Activated T-helper 17 cell treated with anti-CD3 and anti-CD28 coated beads, Interleukin-2, amount 50 U/mL, for 72 hours (primary cell): ENCODE data around the gene C3orf22. TPM values are rescaled to one million over a fixed set of nuclear protein-coding genes. Genes with fewer than 3 reads are reported as not detected.
"Not testable (repeated sequence)": the region's sequence is repeated elsewhere in the genome, so short reads cannot be mapped to it uniquely, and the experiment has no call there.

Experiments
- ATAC-seq: fragments of 150-1000 bp; cut with Tn5 transposase; replicated peaks from 2 replicates; pipeline ENCODE4 v1.10.0; 2021; ENCODE audit warnings: mild to moderate bottlenecking, moderate library complexity
- H3K27ac Mint-ChIP-seq: one replicate; pipeline ENCODE4 v1.8.0; 2022; ENCODE audit warnings: mixed read lengths
- H3K27me3 Mint-ChIP-seq: one replicate; pipeline ENCODE4 v1.8.0; 2022; ENCODE audit warnings: mixed read lengths
- H3K36me3 Mint-ChIP-seq: one replicate; pipeline ENCODE4 v1.8.0; 2022; ENCODE audit warnings: low read depth, mild to moderate bottlenecking, mixed read lengths
- H3K4me1 Mint-ChIP-seq: one replicate; pipeline ENCODE4 v1.8.0; 2022; ENCODE audit warnings: mixed read lengths
- H3K4me3 Mint-ChIP-seq: one replicate; pipeline ENCODE4 v1.8.0; 2022; ENCODE audit warnings: mild to moderate bottlenecking, mixed read lengths
- H3K9me3 Mint-ChIP-seq: one replicate; pipeline ENCODE4 v1.8.0; 2022; ENCODE audit warnings: mixed read lengths
- total RNA-seq, 2 donors: library from RNA; stranded (reverse); gene quantifications; one replicate each; pipeline ENCODE4 v1.2.3, GENCODE V29; 2022

Gene C3orf22
- total RNA-seq, 2 donors from 2014 or later: not detected

- Mint-ChIP-seq H3K27me3 (peaks cover 6% of the 10 kb centered on the region), H3K9me3 (no peaks in the 10 kb centered on the region), H3K27ac (no peak overlapping the region), H3K4me3 (no peak overlapping the region), H3K36me3 (no peaks in the 10 kb centered on the region), H3K4me1 (no peaks in the 10 kb centered on the region)
- ATAC-seq: no peak
Observed at GRCh38 chr3:126541628-126542339, 16.9 kb downstream of the C3orf22 start.

GRCh38 chr3:126540951-126541627 is 17.6 kb downstream of the C3orf22 start:
- Mint-ChIP-seq H3K36me3 (no peaks in the 10 kb centered on the region), H3K4me1 (no peaks in the 10 kb centered on the region), H3K27me3 (peaks cover 6% of the 10 kb centered on the region), H3K9me3 (no peaks in the 10 kb centered on the region), H3K4me3 (no peak overlapping the region), H3K27ac (no peak overlapping the region)
- no peak for ATAC-seq

GRCh38 chr3:126540342-126540849 is 18.3 kb downstream of the C3orf22 start:
- Mint-ChIP-seq H3K4me3 (no peak overlapping the region), H3K36me3 (no peaks in the 10 kb centered on the region), H3K27me3 (peaks cover 6% of the 10 kb centered on the region), H3K9me3 (no peaks in the 10 kb centered on the region), H3K27ac (no peak overlapping the region), H3K4me1 (no peaks in the 10 kb centered on the region)
- ATAC-seq: no peak

- H3K4me1 Mint-ChIP-seq: no peaks in the 10 kb centered on the region
- no peaks in the 10 kb centered on the region for H3K9me3 Mint-ChIP-seq
- H3K27ac Mint-ChIP-seq: no peak overlapping the region
- H3K27me3 Mint-ChIP-seq: peaks cover 6% of the 10 kb centered on the region
- no peaks in the 10 kb centered on the region for H3K36me3 Mint-ChIP-seq
- no peak for ATAC-seq
- no peak overlapping the region for H3K4me3 Mint-ChIP-seq
Observed at GRCh38 chr3:126539558-126540250, 19.0 kb downstream of the C3orf22 start.

GRCh38 chr3:126538966-126539365 is 19.8 kb downstream of the C3orf22 start:
- ATAC-seq: no peak
- Mint-ChIP-seq H3K27ac (no peak overlapping the region), H3K4me1 (no peaks in the 10 kb centered on the region), H3K4me3 (no peak overlapping the region), H3K27me3 (peaks cover 12% of the 10 kb centered on the region), H3K36me3 (no peaks in the 10 kb centered on the region), H3K9me3 (no peaks in the 10 kb centered on the region)

GRCh38 chr3:126538316-126538715 is 20.4 kb downstream of the C3orf22 start:
- ATAC-seq: no peak
- peaks cover 18% of the 10 kb centered on the region for H3K27me3 Mint-ChIP-seq
- no peaks in the 10 kb centered on the region for H3K9me3 Mint-ChIP-seq
- no peak overlapping the region for H3K27ac Mint-ChIP-seq
- H3K4me3 Mint-ChIP-seq: no peak overlapping the region
- no peaks in the 10 kb centered on the region for H3K4me1 Mint-ChIP-seq
- H3K36me3 Mint-ChIP-seq: no peaks in the 10 kb centered on the region

GRCh38 chr3:126537730-126538281 is 20.9 kb downstream of the C3orf22 start:
- H3K36me3 Mint-ChIP-seq: no peaks in the 10 kb centered on the region
- no peaks in the 10 kb centered on the region for H3K4me1 Mint-ChIP-seq
- no peak for ATAC-seq
- peaks cover 19% of the 10 kb centered on the region for H3K27me3 Mint-ChIP-seq
- H3K4me3 Mint-ChIP-seq: no peak overlapping the region
- no peak overlapping the region for H3K27ac Mint-ChIP-seq
- H3K9me3 Mint-ChIP-seq: no peaks in the 10 kb centered on the region

- no peak overlapping the region for H3K27ac Mint-ChIP-seq
- H3K4me3 Mint-ChIP-seq: no peak overlapping the region
- no peaks in the 10 kb centered on the region for H3K4me1 Mint-ChIP-seq
- H3K36me3 Mint-ChIP-seq: no peaks in the 10 kb centered on the region
- no peaks in the 10 kb centered on the region for H3K9me3 Mint-ChIP-seq
- H3K27me3 Mint-ChIP-seq: peaks cover 23% of the 10 kb centered on the region
- no peak for ATAC-seq
Observed at GRCh38 chr3:126537116-126537729, 21.5 kb downstream of the C3orf22 start.

GRCh38 chr3:126536126-126536525 is 22.6 kb downstream of the C3orf22 start:
- no peaks in the 10 kb centered on the region for H3K9me3 Mint-ChIP-seq
- no peak overlapping the region for H3K4me3 Mint-ChIP-seq
- H3K27me3 Mint-ChIP-seq: peaks cover 23% of the 10 kb centered on the region
- H3K4me1 Mint-ChIP-seq: no peaks in the 10 kb centered on the region
- ATAC-seq: no peak
- H3K27ac Mint-ChIP-seq: no peak overlapping the region
- H3K36me3 Mint-ChIP-seq: no peaks in the 10 kb centered on the region

- no peaks in the 10 kb centered on the region for H3K9me3 Mint-ChIP-seq
- no peak overlapping the region for H3K4me3 Mint-ChIP-seq
- H3K36me3 Mint-ChIP-seq: no peaks in the 10 kb centered on the region
- H3K27ac Mint-ChIP-seq: no peak overlapping the region
- no peak for ATAC-seq
- peaks cover 20% of the 10 kb centered on the region for H3K27me3 Mint-ChIP-seq
- no peaks in the 10 kb centered on the region for H3K4me1 Mint-ChIP-seq
Observed at GRCh38 chr3:126535636-126536035, 23.1 kb downstream of the C3orf22 start.

GRCh38 chr3:126534716-126535115 is 24.0 kb downstream of the C3orf22 start:
- H3K27ac Mint-ChIP-seq, H3K4me1 Mint-ChIP-seq, H3K36me3 Mint-ChIP-seq, H3K4me3 Mint-ChIP-seq, H3K9me3 Mint-ChIP-seq, ATAC-seq: not testable (repeated sequence)
- peaks cover 16% of the 10 kb centered on the region for H3K27me3 Mint-ChIP-seq

- H3K36me3 Mint-ChIP-seq: no peaks in the 10 kb centered on the region
Observed at GRCh38 chr3:126533506-126533905, 25.2 kb downstream of the C3orf22 start.

GRCh38 chr3:126531051-126531330 is 27.7 kb downstream of the C3orf22 start:
- no peak overlapping the region for H3K4me3 Mint-ChIP-seq
- H3K27me3 Mint-ChIP-seq: peaks cover 16% of the 10 kb centered on the region
- no peak overlapping the region for H3K27ac Mint-ChIP-seq
- no peaks in the 10 kb centered on the region for H3K36me3 Mint-ChIP-seq
- no peak for ATAC-seq
- H3K4me1 Mint-ChIP-seq: no peaks in the 10 kb centered on the region
- H3K9me3 Mint-ChIP-seq: no peaks in the 10 kb centered on the region

More at GRCh38 chr3:126533506-126533905, 25.2 kb downstream of the C3orf22 start:
- Mint-ChIP-seq H3K27me3 (peaks cover 16% of the 10 kb centered on the region), H3K27ac (no peak overlapping the region), H3K4me1 (no peaks in the 10 kb centered on the region), H3K4me3 (no peak overlapping the region), H3K9me3 (no peaks in the 10 kb centered on the region)
- ATAC-seq: no peak
